Amygdala (tissue), 56 donors: ENCODE results near the gene MTM1.
A peak's percentile ranks its signal among the peaks of the same experiment; 100 is the strongest.

Experiments
- DNase-seq, 56 donors: peaks; one replicate each; lab custom pipeline; 2025; lab: John Stamatoyannopoulos, UW

MTM1 gene

GRCh38 chrX:150647331-150647730 is 78.9 kb downstream of the MTM1 start:
- no peak for DNase-seq

- no peak for DNase-seq
Measured at GRCh38 chrX:150648296-150648940, 80.0 kb downstream of the MTM1 start.

- DNase-seq, result peak in 2 of 56 donors; percentile 0 to 7
Measured at GRCh38 chrX:150649096-150649870, 80.9 kb downstream of the MTM1 start.

- no peak for DNase-seq
Measured at GRCh38 chrX:150651906-150652305, 83.5 kb downstream of the MTM1 start.

GRCh38 chrX:150655788-150656187 is 87.4 kb downstream of the MTM1 start:
- no peak for DNase-seq

GRCh38 chrX:150663073-150663472 is 94.7 kb downstream of the MTM1 start:
- no peak for DNase-seq

GRCh38 chrX:150664290-150664689 is 95.9 kb downstream of the MTM1 start:
- DNase-seq, result peak in 22 of 56 donors; percentile 0 to 23 (median 9)

GRCh38 chrX:150676221-150676620 is 107.8 kb downstream of the MTM1 start:
- no peak for DNase-seq

GRCh38 chrX:150680974-150681373 is 112.6 kb downstream of the MTM1 start:
- DNase-seq, result peak in 2 of 56 donors; percentile 0 to 2

- DNase-seq, result no peak
Measured at GRCh38 chrX:150683112-150683511, 114.7 kb downstream of the MTM1 start.

- DNase-seq, result no peak
Measured at GRCh38 chrX:150683536-150684146, 115.2 kb downstream of the MTM1 start.

GRCh38 chrX:150688911-150689451 is 120.6 kb downstream of the MTM1 start:
- no peak for DNase-seq

GRCh38 chrX:150690126-150690525 is 121.7 kb downstream of the MTM1 start:
- no peak for DNase-seq

GRCh38 chrX:150692296-150692695 is 123.9 kb downstream of the MTM1 start:
- peak in 1 of 56 donors; percentile 2 for DNase-seq

- DNase-seq, result peak in 17 of 56 donors; percentile 2 to 51 (median 15)
Measured at GRCh38 chrX:150692831-150693724, 124.7 kb downstream of the MTM1 start, which contains the start of gene MTMR1. MTMR1 (plus strand) TSS chrX:150693396; CDS start chrX:150693531, 135 bp downstream.

- DNase-seq, result peak in 11 of 56 donors; percentile 0 to 40 (median 13)
Measured at GRCh38 chrX:150693725-150694574, 125.5 kb downstream of the MTM1 start.

- DNase-seq, result no peak
Measured at GRCh38 chrX:150694738-150695410, 126.5 kb downstream of the MTM1 start.

GRCh38 chrX:150696331-150696730 is 127.9 kb downstream of the MTM1 start:
- DNase-seq, result no peak

- no peak for DNase-seq
Measured at GRCh38 chrX:150696866-150697265, 128.4 kb downstream of the MTM1 start.
